Peyer's patch (tissue), 4 donors: Measurements from ENCODE around the gene OGDHL.

Experiments used
- CTCF ChIP-seq, 6 experiments: fragments of 450-650 bp in 4 of 6; fragments of 200-600 bp in 2 of 6; sonication (generic) in 1 of 6; IDR thresholded peaks; one replicate each; pipeline ENCODE4 v1.5.1; 2017 to 2019; ENCODE audit warnings: antibody characterized with exemption in 6 of 6, mild to moderate bottlenecking in 3 of 6, moderate library complexity in 1 of 6
- POLR2A ChIP-seq, 2 donors: fragments of 450-650 bp; IDR thresholded peaks; one replicate each; pipeline ENCODE4 v1.5.1; 2017; ENCODE audit warnings: antibody characterized with exemption in 2 of 2, mild to moderate bottlenecking in 2 of 2, moderate library complexity in 2 of 2

GRCh38 chr10:49791100-49791499 lies 29.0 kb upstream of the OGDHL start:
- TF ChIP-seq CTCF (IDR thresholded peaks at IDR 0.05) (no peak), POLR2A (IDR thresholded peaks at IDR 0.05) (no peak)
